ENCODE measurements around the gene CDH12. TPM values are rescaled to one million over a fixed set of nuclear protein-coding genes. Genes with fewer than 3 reads are reported as not detected.

The CDH12 gene
- total RNA-seq, 2 experiments from 2014 or later, result not detected

GRCh38 chr5:21823588-21823987 is 1029.6 kb downstream of the CDH12 start:
- Mint-ChIP-seq H3K4me3 (no peak overlapping the region), H3K27ac (no peak overlapping the region), H3K27me3 (no peaks in the 10 kb centered on the region), H3K36me3 (ENCODE audit: low read depth) (no peaks in the 10 kb centered on the region), H3K4me1 (no peaks in the 10 kb centered on the region), H3K9me3 (peaks cover 2% of the 10 kb centered on the region)
- POLR2A ChIA-PET, result no interaction called here
- CTCF ChIA-PET, result no interaction called here
- DNase-seq, result no peak

- no peaks in the 10 kb centered on the region for H3K36me3 Mint-ChIP-seq (ENCODE audit: low read depth)
- no peak overlapping the region for H3K27ac Mint-ChIP-seq
- no peaks in the 10 kb centered on the region for H3K27me3 Mint-ChIP-seq
- ChIA-PET CTCF (no interaction called here), POLR2A (no interaction called here)
- H3K9me3 Mint-ChIP-seq, result peaks cover 2% of the 10 kb centered on the region
- DNase-seq, result no peak
- no peak overlapping the region for H3K4me3 Mint-ChIP-seq
- no peaks in the 10 kb centered on the region for H3K4me1 Mint-ChIP-seq
These were observed 1030.0 kb downstream of the CDH12 start for GRCh38 chr5:21823076-21823574.

GRCh38 chr5:21820527-21820926 is 1032.6 kb downstream of the CDH12 start:
- H3K27me3 Mint-ChIP-seq, result no peaks in the 10 kb centered on the region
- ChIA-PET CTCF (no interaction called here), POLR2A (no interaction called here)
- no peaks in the 10 kb centered on the region for H3K9me3 Mint-ChIP-seq
- no peak for DNase-seq
- no peak overlapping the region for H3K4me3 Mint-ChIP-seq
- H3K4me1 Mint-ChIP-seq, result no peaks in the 10 kb centered on the region
- no peaks in the 10 kb centered on the region for H3K36me3 Mint-ChIP-seq (ENCODE audit: low read depth)
- no peak overlapping the region for H3K27ac Mint-ChIP-seq

- H3K36me3 Mint-ChIP-seq (ENCODE audit: low read depth), result no peaks in the 10 kb centered on the region
These were observed 1034.8 kb downstream of the CDH12 start for GRCh38 chr5:21818370-21818720.

GRCh38 chr5:21817668-21818369 is 1035.3 kb downstream of the CDH12 start:
- H3K27ac Mint-ChIP-seq, result no peak overlapping the region
- no peaks in the 10 kb centered on the region for H3K27me3 Mint-ChIP-seq

More at GRCh38 chr5:21818370-21818720, 1034.8 kb downstream of the CDH12 start:
- H3K4me3 Mint-ChIP-seq, result no peak overlapping the region
- ChIA-PET POLR2A (no interaction called here), CTCF (no interaction called here)
- no peaks in the 10 kb centered on the region for H3K4me1 Mint-ChIP-seq
- no peaks in the 10 kb centered on the region for H3K27me3 Mint-ChIP-seq
- H3K27ac Mint-ChIP-seq, result no peak overlapping the region
- H3K9me3 Mint-ChIP-seq, result no peaks in the 10 kb centered on the region
- no peak for DNase-seq

GRCh38 chr5:21810737-21811316 is 1042.3 kb downstream of the CDH12 start:
- no peaks in the 10 kb centered on the region for H3K27me3 Mint-ChIP-seq
- no peaks in the 10 kb centered on the region for H3K9me3 Mint-ChIP-seq
- no peak overlapping the region for H3K4me3 Mint-ChIP-seq
- ChIA-PET CTCF (no interaction called here), POLR2A (no interaction called here)
- H3K36me3 Mint-ChIP-seq (ENCODE audit: low read depth), result no peaks in the 10 kb centered on the region
- no peaks in the 10 kb centered on the region for H3K4me1 Mint-ChIP-seq
- H3K27ac Mint-ChIP-seq, result no peak overlapping the region
- no peak for DNase-seq

More at GRCh38 chr5:21817668-21818369, 1035.3 kb downstream of the CDH12 start:
- no peaks in the 10 kb centered on the region for H3K9me3 Mint-ChIP-seq
- H3K36me3 Mint-ChIP-seq (ENCODE audit: low read depth), result no peaks in the 10 kb centered on the region
- no peak overlapping the region for H3K4me3 Mint-ChIP-seq
- DNase-seq, result no peak
- no peaks in the 10 kb centered on the region for H3K4me1 Mint-ChIP-seq
- ChIA-PET CTCF (no interaction called here), POLR2A (no interaction called here)

GRCh38 chr5:21809611-21810010 is 1043.5 kb downstream of the CDH12 start:
- POLR2A ChIA-PET, result no interaction called here
- Mint-ChIP-seq H3K27me3 (no peaks in the 10 kb centered on the region), H3K9me3 (no peaks in the 10 kb centered on the region), H3K36me3 (ENCODE audit: low read depth) (no peaks in the 10 kb centered on the region), H3K4me1 (no peaks in the 10 kb centered on the region), H3K27ac (no peak overlapping the region), H3K4me3 (no peak overlapping the region)
- no peak for DNase-seq
- CTCF ChIA-PET, result no interaction called here

GRCh38 chr5:21807953-21808352 is 1045.2 kb downstream of the CDH12 start:
- no peaks in the 10 kb centered on the region for H3K4me1 Mint-ChIP-seq
- H3K9me3 Mint-ChIP-seq, result no peaks in the 10 kb centered on the region
- no peak overlapping the region for H3K4me3 Mint-ChIP-seq
- no peak for DNase-seq
- H3K27me3 Mint-ChIP-seq, result no peaks in the 10 kb centered on the region
- H3K36me3 Mint-ChIP-seq (ENCODE audit: low read depth), result no peaks in the 10 kb centered on the region
- H3K27ac Mint-ChIP-seq, result no peak overlapping the region
- ChIA-PET CTCF (no interaction called here), POLR2A (no interaction called here)

- DNase-seq, result no peak
- Mint-ChIP-seq H3K4me1 (no peaks in the 10 kb centered on the region), H3K27me3 (no peaks in the 10 kb centered on the region), H3K9me3 (no peaks in the 10 kb centered on the region), H3K36me3 (ENCODE audit: low read depth) (no peaks in the 10 kb centered on the region), H3K4me3 (no peak overlapping the region), H3K27ac (no peak overlapping the region)
- POLR2A ChIA-PET, result no interaction called here
- CTCF ChIA-PET, result no interaction called here
These were observed 1046.2 kb downstream of the CDH12 start for GRCh38 chr5:21806943-21807342.

GRCh38 chr5:21806271-21806670 is 1046.9 kb downstream of the CDH12 start:
- POLR2A ChIA-PET, result no interaction called here
- CTCF ChIA-PET, result no interaction called here
- Mint-ChIP-seq H3K36me3 (ENCODE audit: low read depth) (no peaks in the 10 kb centered on the region), H3K4me3 (no peak overlapping the region), H3K27me3 (no peaks in the 10 kb centered on the region), H3K27ac (no peak overlapping the region), H3K4me1 (no peaks in the 10 kb centered on the region), H3K9me3 (peaks cover 2% of the 10 kb centered on the region)
- no peak for DNase-seq

GRCh38 chr5:21802869-21803490 is 1050.2 kb downstream of the CDH12 start:
- no peaks in the 10 kb centered on the region for H3K4me1 Mint-ChIP-seq
- H3K4me3 Mint-ChIP-seq, result no peak overlapping the region
- ChIA-PET POLR2A (no interaction called here), CTCF (no interaction called here)
- H3K27me3 Mint-ChIP-seq, result no peaks in the 10 kb centered on the region
- H3K27ac Mint-ChIP-seq, result no peak overlapping the region
- DNase-seq, result no peak
- H3K9me3 Mint-ChIP-seq, result peaks cover 2% of the 10 kb centered on the region
- no peaks in the 10 kb centered on the region for H3K36me3 Mint-ChIP-seq (ENCODE audit: low read depth)

- Mint-ChIP-seq H3K4me3 (no peak overlapping the region), H3K9me3 (peaks cover 2% of the 10 kb centered on the region), H3K4me1 (no peaks in the 10 kb centered on the region), H3K27ac (no peak overlapping the region), H3K36me3 (ENCODE audit: low read depth) (no peaks in the 10 kb centered on the region), H3K27me3 (no peaks in the 10 kb centered on the region)
- CTCF ChIA-PET, result no interaction called here
- POLR2A ChIA-PET, result no interaction called here
- no peak for DNase-seq
These were observed 1051.0 kb downstream of the CDH12 start for GRCh38 chr5:21802100-21802499.

GRCh38 chr5:21792748-21793147 is 1060.4 kb downstream of the CDH12 start:
- Mint-ChIP-seq H3K27ac (no peak overlapping the region), H3K4me1 (no peaks in the 10 kb centered on the region), H3K9me3 (peaks cover 3% of the 10 kb centered on the region), H3K4me3 (no peak overlapping the region), H3K36me3 (ENCODE audit: low read depth) (no peaks in the 10 kb centered on the region), H3K27me3 (no peaks in the 10 kb centered on the region)
- no peak for DNase-seq
- ChIA-PET POLR2A (no interaction called here), CTCF (no interaction called here)

- Mint-ChIP-seq H3K9me3 (peaks cover 3% of the 10 kb centered on the region), H3K4me1 (no peaks in the 10 kb centered on the region), H3K36me3 (ENCODE audit: low read depth) (no peaks in the 10 kb centered on the region), H3K27ac (no peak overlapping the region), H3K4me3 (no peak overlapping the region), H3K27me3 (no peaks in the 10 kb centered on the region)
- CTCF ChIA-PET, result no interaction called here
- no peak for DNase-seq
- POLR2A ChIA-PET, result no interaction called here
These were observed 1061.8 kb downstream of the CDH12 start for GRCh38 chr5:21791304-21791703.

All from activated CD4-positive, alpha-beta memory T cell treated with anti-CD3 and anti-CD28 coated beads, Interleukin-2, amount 10 ng/mL, durations not matched to agents 7 days and 5 days (primary cell).